Neural progenitor cell (in vitro differentiated cells): ENCODE results near the gene EIF5AL1. TPM values are rescaled to one million over a fixed set of nuclear protein-coding genes. Genes with fewer than 3 reads are reported as not detected.

ENCODE experiments used
- DNase-seq: peaks from one replicate; pipeline ENCODE4 v3.0.0-alpha.2; 2016; ENCODE audit warnings: low spot score
- H2AFZ ChIP-seq: fragments of 200-600 bp; sonication (generic); replicated peaks from 2 replicates; pipeline ENCODE4 v1.6.1; 2016; ENCODE audit warnings: antibody characterized with exemption
- H3F3A ChIP-seq: fragments of 200-600 bp; sonication (generic); 2 replicates; pipeline ENCODE4 v1.6.1; 2016; ENCODE audit warnings: antibody characterized with exemption, low read depth
- H3K27ac ChIP-seq: fragments of 200-600 bp; sonication (generic); 2 replicates; pipeline ENCODE4 v1.5.1; 2016; ENCODE audit warnings: mild to moderate bottlenecking
- H3K27me3 ChIP-seq: fragments of 200-600 bp; sonication (generic); 2 replicates; pipeline ENCODE4 v1.6.1; 2016; ENCODE audit warnings: mild to moderate bottlenecking, moderate library complexity
- H3K36me3 ChIP-seq: fragments of 200-600 bp; sonication (generic); 2 replicates; pipeline ENCODE4 v1.5.1; 2016
- H3K4me1 ChIP-seq: fragments of 200-600 bp; sonication (generic); 2 replicates; pipeline ENCODE4 v1.6.1; 2016; ENCODE audit warnings: mixed run types
- H3K4me2 ChIP-seq: fragments of 200-600 bp; sonication (generic); 2 replicates; pipeline ENCODE4 v1.6.1; 2016
- H3K4me3 ChIP-seq: fragments of 200-600 bp; sonication (generic); 2 replicates; pipeline ENCODE4 v1.5.1; 2016
- H3K79me2 ChIP-seq: fragments of 200-600 bp; sonication (generic); 2 replicates; pipeline ENCODE4 v1.6.1; 2016; ENCODE audit warnings: low read depth
- H3K9ac ChIP-seq: fragments of 200-600 bp; sonication (generic); 2 replicates; pipeline ENCODE4 v1.6.1; 2016
- H3K9me3 ChIP-seq: fragments of 200-600 bp; sonication (generic); 2 replicates; pipeline ENCODE4 v1.5.1; 2016; ENCODE audit warnings: low read depth
- H4K20me1 ChIP-seq: fragments of 200-600 bp; sonication (generic); 2 replicates; pipeline ENCODE4 v1.6.1; 2016; ENCODE audit warnings: low read depth
- H3K27ac Mint-ChIP-seq: 3 replicates; pipeline ENCODE4 v1.8.0; 2021; ENCODE audit warnings: mixed read lengths
- H3K27me3 Mint-ChIP-seq: 2 replicates; pipeline ENCODE4 v1.8.0; 2022; ENCODE audit warnings: low read depth, mild to moderate bottlenecking, inconsistent platforms, moderate library complexity, mixed read lengths; ENCODE audit not compliant: insufficient read depth
- H3K36me3 Mint-ChIP-seq: 3 replicates; pipeline ENCODE4 v1.8.0; 2021; ENCODE audit warnings: mixed read lengths
- H3K4me1 Mint-ChIP-seq: 3 replicates; pipeline ENCODE4 v1.8.0; 2021; ENCODE audit warnings: mixed read lengths
- H3K4me3 Mint-ChIP-seq: 3 replicates; pipeline ENCODE4 v1.8.0; 2021; ENCODE audit warnings: mild to moderate bottlenecking, moderate library complexity, mixed read lengths
- H3K9me3 Mint-ChIP-seq: 3 replicates; pipeline ENCODE4 v1.8.0; 2020; ENCODE audit warnings: mixed read lengths
- CTCF ChIP-seq: fragments of 200-600 bp; sonication (generic); IDR thresholded peaks from 2 replicates; pipeline ENCODE4 v1.5.1; 2017; ENCODE audit warnings: antibody characterized with exemption, mild to moderate bottlenecking
- EZH2 ChIP-seq: fragments of 200-600 bp; sonication (generic); IDR thresholded peaks from 2 replicates; pipeline ENCODE4 v1.6.1; 2017; ENCODE audit warnings: antibody characterized with exemption, mild to moderate bottlenecking, moderate library complexity
- EZH2phosphoT487 ChIP-seq: fragments of 200-600 bp; sonication (generic); IDR thresholded peaks from 2 replicates; pipeline ENCODE4 v1.6.1; 2017; ENCODE audit warnings: antibody characterized with exemption
- total RNA-seq: library from RNA; depleted of rRNA; stranded (reverse); fragments of >200 nt; gene quantifications from 2 replicates; pipeline ENCODE4 v1.2.3, GENCODE V29; 2015; ENCODE audit warnings: low replicate concordance

EIF5AL1 gene
- total RNA-seq, 1 donor from 2014 or later, result 0.24 TPM

DNA sequence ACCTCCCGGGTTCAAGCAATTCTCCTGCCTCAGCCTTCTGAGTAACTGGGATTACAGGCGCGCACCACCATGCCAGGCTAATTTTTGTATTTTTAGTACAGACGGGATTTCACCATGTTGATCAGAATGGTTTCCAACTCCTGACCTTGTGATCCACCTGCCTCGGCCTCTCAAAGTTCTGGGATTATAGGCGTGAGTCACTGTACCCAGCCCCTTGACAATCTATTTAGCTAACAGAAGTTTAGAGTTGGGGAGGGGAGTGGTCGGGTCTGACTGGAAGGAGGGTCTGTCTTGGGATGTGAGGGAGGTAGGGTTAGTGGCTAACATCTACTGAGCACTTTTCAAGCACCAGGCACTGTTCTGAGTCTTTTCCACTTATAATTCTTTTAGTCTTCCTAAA, 39.9 kb upstream of the EIF5AL1 start:
- H2AFZ ChIP-seq, result no peak overlapping the region
- H4K20me1 ChIP-seq, result no peaks in the 10 kb centered on the region
- DNase-seq, result no peak
- H3K79me2 ChIP-seq, result no peaks in the 10 kb centered on the region
- Mint-ChIP-seq H3K36me3 (no peaks in the 10 kb centered on the region), H3K4me3 (no peak overlapping the region), H3K27ac (no peak overlapping the region), H3K27me3 (peaks cover 4% of the 10 kb centered on the region), H3K9me3 (no peaks in the 10 kb centered on the region), H3K4me1 (peaks cover 12% of the 10 kb centered on the region)
- H3K4me3 ChIP-seq, result no peak overlapping the region
- H3F3A ChIP-seq, result no peaks in the 10 kb centered on the region
- H3K4me2 ChIP-seq, result no peak overlapping the region
- H3K27ac ChIP-seq, result no peak overlapping the region
- peaks cover 5% of the 10 kb centered on the region for H3K27me3 ChIP-seq
- no peak overlapping the region for H3K9ac ChIP-seq
- H3K9me3 ChIP-seq, result no peaks in the 10 kb centered on the region
- H3K4me1 ChIP-seq, result no peaks in the 10 kb centered on the region
- TF ChIP-seq CTCF (no peak), EZH2phosphoT487 (no peak), EZH2 (no peak)
- H3K36me3 ChIP-seq, result no peaks in the 10 kb centered on the region

DNA sequence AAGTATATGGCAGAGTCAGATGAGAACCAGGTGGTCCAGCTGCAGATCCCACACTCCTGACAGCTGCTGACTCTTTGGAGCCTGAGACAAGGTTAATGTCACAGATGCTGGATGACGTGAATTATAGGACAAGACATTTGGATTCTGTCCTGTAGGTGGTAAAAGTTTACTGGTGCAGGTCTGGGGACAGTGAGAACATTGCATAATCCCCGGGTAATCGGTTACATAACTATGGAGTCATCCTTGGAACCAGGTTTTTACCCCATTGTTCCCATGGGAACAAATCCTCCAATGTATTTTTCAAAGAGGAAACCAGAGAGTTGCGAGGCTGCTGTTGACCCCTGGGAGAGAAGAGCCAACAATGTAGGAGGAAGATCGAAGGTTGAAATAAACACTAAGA, 39.4 kb upstream of the EIF5AL1 start:
- Histone ChIP-seq H3K79me2 (no peaks in the 10 kb centered on the region), H4K20me1 (no peaks in the 10 kb centered on the region), H3K9me3 (no peaks in the 10 kb centered on the region), H3K27ac (no peak overlapping the region), H3K27me3 (peaks cover 8% of the 10 kb centered on the region), H3K4me1 (no peaks in the 10 kb centered on the region), H3K4me2 (no peak overlapping the region), H3K36me3 (no peaks in the 10 kb centered on the region), H3K9ac (no peak overlapping the region), H3F3A (no peaks in the 10 kb centered on the region), H3K4me3 (no peak overlapping the region), H2AFZ (no peak overlapping the region)
- Mint-ChIP-seq H3K36me3 (no peaks in the 10 kb centered on the region), H3K27ac (no peak overlapping the region), H3K27me3 (peaks cover 3% of the 10 kb centered on the region), H3K4me1 (peaks cover 12% of the 10 kb centered on the region), H3K9me3 (no peaks in the 10 kb centered on the region), H3K4me3 (no peak overlapping the region)
- no peak for DNase-seq
- TF ChIP-seq EZH2 (no peak), EZH2phosphoT487 (no peak), CTCF (no peak)

GRCh38 chr10:79473496-79474095, 38.7 kb upstream of the EIF5AL1 start:
- DNase-seq, result no peak
- H3K4me1 ChIP-seq, result no peaks in the 10 kb centered on the region
- no peaks in the 10 kb centered on the region for H3K79me2 ChIP-seq
- Mint-ChIP-seq H3K4me1 (peaks cover 12% of the 10 kb centered on the region), H3K27me3 (peaks cover 3% of the 10 kb centered on the region), H3K27ac (no peak overlapping the region), H3K9me3 (no peaks in the 10 kb centered on the region), H3K4me3 (no peak overlapping the region), H3K36me3 (no peaks in the 10 kb centered on the region)
- H3K36me3 ChIP-seq, result no peaks in the 10 kb centered on the region
- peaks cover 8% of the 10 kb centered on the region for H3K27me3 ChIP-seq
- H4K20me1 ChIP-seq, result no peaks in the 10 kb centered on the region
- no peak overlapping the region for H3K4me2 ChIP-seq
- no peak overlapping the region for H3K4me3 ChIP-seq
- no peak overlapping the region for H3K27ac ChIP-seq
- H2AFZ ChIP-seq, result no peak overlapping the region
- H3K9ac ChIP-seq, result no peak overlapping the region
- H3K9me3 ChIP-seq, result no peaks in the 10 kb centered on the region
- H3F3A ChIP-seq, result no peaks in the 10 kb centered on the region
- TF ChIP-seq CTCF (no peak), EZH2phosphoT487 (no peak), EZH2 (no peak)
